Mucosa of stomach (tissue), 1 donor: ENCODE data around the gene OPRPN.

Experiments
- H3K27me3 ChIP-seq: one replicate; pipeline ENCODE4 v1.7.0; 2013; ENCODE audit warnings: mild to moderate bottlenecking, low read length; ENCODE audit not compliant: control insufficient read depth, insufficient read depth
- H3K36me3 ChIP-seq: one replicate; pipeline ENCODE4 v1.7.0; 2013; ENCODE audit warnings: low read length; ENCODE audit not compliant: control insufficient read depth, insufficient read depth
- H3K4me1 ChIP-seq: one replicate; pipeline ENCODE4 v1.7.0; 2013; ENCODE audit warnings: mild to moderate bottlenecking, low read length; ENCODE audit not compliant: control insufficient read depth, insufficient read depth
- H3K4me3 ChIP-seq: one replicate; pipeline ENCODE4 v1.7.0; 2013; ENCODE audit warnings: low read length
- H3K9ac ChIP-seq: one replicate; pipeline ENCODE4 v1.7.0; 2013; ENCODE audit warnings: mild to moderate bottlenecking, low read length, moderate library complexity
- H3K9me3 ChIP-seq: one replicate; pipeline ENCODE4 v1.7.0; 2013; ENCODE audit warnings: mild to moderate bottlenecking, low read length, moderate library complexity; ENCODE audit not compliant: control insufficient read depth
- donor health status: Pancreatic carcinoma.

OPRPN gene, protein sequence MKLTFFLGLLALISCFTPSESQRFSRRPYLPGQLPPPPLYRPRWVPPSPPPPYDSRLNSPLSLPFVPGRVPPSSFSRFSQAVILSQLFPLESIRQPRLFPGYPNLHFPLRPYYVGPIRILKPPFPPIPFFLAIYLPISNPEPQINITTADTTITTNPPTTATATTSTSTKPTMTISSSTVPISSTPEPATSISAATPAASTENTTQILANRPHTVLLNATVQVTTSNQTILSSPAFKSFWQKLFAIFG

DNA sequence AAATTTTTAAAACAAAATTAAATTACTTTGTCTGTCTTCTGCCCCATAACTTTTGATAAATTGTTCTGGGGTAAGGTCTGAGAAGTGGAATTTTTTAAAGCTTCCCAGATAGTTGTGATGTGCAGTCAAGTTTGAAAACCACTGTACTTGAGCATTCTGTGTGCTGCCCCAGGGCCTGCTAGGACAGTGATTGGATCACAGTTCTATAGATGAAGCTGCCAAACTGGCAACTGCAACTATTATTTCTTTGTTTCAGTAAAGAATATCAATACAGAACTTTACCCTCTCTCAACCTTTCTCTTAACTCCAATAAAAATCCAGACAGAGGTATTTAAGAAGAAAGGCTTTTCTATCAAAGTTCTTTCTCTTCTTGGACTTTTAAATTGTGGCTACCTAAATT is at the start of gene OPRPN:
Gene OPRPN, plus strand, starts transcription at position 361 of the 400 bp plus-strand sequence. CDS start 1,346 bp downstream, outside the sequence.
- Histone ChIP-seq H3K4me1 (no peaks in the 10 kb centered on the region), H3K9ac (no peak within 1 kb of the TSS), H3K9me3 (no peaks in the 10 kb centered on the region), H3K27me3 (no peaks in the 10 kb centered on the region), H3K4me3 (no peak within 1 kb of the TSS), H3K36me3 (no peaks in the 10 kb centered on the region)

DNA sequence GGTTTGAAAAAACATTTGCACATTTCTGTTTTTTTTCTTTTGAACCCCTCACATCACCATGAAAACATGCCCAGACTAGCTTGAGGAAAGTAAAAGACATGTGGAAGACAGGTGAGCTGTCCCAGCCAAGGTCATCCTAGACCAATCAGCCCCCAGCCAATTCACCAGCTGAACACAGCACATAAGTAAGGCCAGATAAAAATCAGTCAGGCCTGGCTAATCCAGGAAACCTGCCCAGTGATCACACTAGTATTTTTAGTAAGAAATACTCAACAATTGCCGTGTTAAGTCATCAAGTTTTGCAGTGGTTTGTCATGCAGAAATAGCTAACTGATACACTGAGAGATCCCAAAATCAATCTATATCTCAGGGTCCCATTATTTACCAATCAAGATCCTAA is 41.6 kb upstream of the OPRPN start:
- Histone ChIP-seq H3K4me3 (no peak overlapping the region), H3K9ac (no peak overlapping the region), H3K9me3 (no peaks in the 10 kb centered on the region), H3K4me1 (no peaks in the 10 kb centered on the region), H3K36me3 (no peaks in the 10 kb centered on the region), H3K27me3 (no peaks in the 10 kb centered on the region)

DNA sequence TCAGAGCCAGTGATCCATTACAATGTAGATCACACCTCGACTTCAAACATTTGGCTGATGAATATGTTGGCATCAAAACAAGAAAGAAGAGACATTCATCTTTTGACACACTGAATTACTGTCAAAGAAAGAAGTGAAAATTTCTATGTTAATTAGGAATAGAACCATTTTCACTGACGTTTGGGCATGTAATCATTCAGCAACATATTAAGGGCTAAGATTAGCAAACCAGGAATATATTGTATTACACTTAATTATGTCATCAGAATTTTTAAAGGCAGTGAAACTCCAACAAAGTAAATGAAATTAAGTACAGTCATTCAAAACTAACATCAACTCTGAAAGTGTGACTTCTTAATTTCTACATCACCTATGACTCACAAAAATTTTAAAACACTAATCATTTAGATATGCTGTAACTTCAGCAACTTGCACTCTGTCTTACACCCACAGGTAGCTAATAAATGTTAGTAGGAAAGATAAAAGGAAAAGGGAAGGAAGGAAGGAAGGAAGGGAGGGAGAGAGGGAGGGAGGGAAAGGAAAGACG is 38.6 kb upstream of the OPRPN start:
- Histone ChIP-seq H3K36me3 (no peaks in the 10 kb centered on the region), H3K9me3 (no peaks in the 10 kb centered on the region), H3K9ac (no peak overlapping the region), H3K27me3 (no peaks in the 10 kb centered on the region), H3K4me1 (no peaks in the 10 kb centered on the region), H3K4me3 (no peak overlapping the region)

DNA sequence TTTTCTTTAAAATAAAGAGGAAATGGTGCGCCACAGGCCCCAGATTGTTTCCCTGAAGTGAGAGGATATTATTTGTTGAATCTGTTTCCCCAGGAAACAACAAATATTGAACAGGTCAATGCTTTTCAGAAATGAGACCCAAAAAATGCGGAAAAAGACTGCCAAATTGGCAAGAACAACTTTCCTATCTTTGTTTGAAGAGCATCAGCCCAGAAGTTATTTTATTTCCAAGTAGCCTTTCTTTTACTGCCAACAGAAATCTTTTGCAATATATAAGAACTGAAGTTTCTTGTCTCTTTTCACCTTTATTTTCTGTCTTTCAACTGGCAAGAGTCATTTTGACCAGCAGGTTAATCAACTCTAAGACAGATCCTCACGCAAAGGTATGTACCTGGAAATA is 37.3 kb upstream of the OPRPN start, which contains the start of gene SMR3A:
Gene SMR3A, plus strand, starts transcription at position 301 of the 400 bp plus-strand sequence. CDS start 1,356 bp downstream, outside the sequence.
- Histone ChIP-seq H3K9ac (no peak within 1 kb of the TSS), H3K36me3 (no peaks in the 10 kb centered on the region), H3K27me3 (no peaks in the 10 kb centered on the region), H3K4me1 (no peaks in the 10 kb centered on the region), H3K9me3 (no peaks in the 10 kb centered on the region), H3K4me3 (no peak within 1 kb of the TSS)

DNA sequence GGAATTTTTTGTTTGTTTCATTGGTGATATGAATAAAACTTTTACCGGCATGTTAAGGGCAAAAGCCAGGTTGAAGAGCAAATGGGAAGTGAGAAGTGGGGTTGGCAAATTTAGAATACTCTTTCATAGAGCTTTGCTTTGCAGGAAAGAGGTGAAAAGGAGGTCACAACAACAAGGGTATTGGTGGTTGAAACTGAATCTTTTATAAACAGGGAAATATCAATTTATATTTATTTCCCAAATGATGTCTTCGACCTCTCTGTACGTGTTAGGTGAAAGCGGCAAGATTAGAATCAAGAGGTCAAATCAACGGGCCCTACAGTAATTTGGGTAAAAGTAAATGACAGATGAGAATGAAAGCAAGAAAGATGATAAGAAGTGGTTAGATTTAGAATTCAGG is 33.7 kb upstream of the OPRPN start:
- Histone ChIP-seq H3K36me3 (no peaks in the 10 kb centered on the region), H3K9me3 (no peaks in the 10 kb centered on the region), H3K9ac (no peak overlapping the region), H3K27me3 (no peaks in the 10 kb centered on the region), H3K4me1 (no peaks in the 10 kb centered on the region), H3K4me3 (no peak overlapping the region)

DNA sequence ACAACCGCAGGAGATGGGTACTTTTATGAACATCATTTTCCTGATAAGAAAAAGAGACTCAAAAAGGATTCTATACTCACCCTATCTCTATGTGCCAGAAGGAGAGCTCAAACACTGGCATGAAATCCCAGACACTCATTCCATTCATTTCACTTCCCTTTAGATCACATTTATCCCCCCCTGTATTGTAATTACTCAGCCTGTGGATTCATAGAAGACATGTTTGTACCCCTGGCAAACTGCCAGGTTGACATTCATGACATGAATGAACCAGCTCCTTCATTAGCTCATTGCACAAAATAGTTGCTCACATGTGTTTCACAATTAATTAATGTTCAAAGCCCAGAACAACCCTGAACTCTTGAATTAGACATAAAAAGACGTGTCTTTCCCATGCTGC is 32.3 kb upstream of the OPRPN start:
- H3K9ac ChIP-seq = no peak overlapping the region
- no peaks in the 10 kb centered on the region for H3K27me3 ChIP-seq
- no peaks in the 10 kb centered on the region for H3K36me3 ChIP-seq
- no peaks in the 10 kb centered on the region for H3K4me1 ChIP-seq
- no peaks in the 10 kb centered on the region for H3K9me3 ChIP-seq
- H3K4me3 ChIP-seq = no peak overlapping the region

DNA sequence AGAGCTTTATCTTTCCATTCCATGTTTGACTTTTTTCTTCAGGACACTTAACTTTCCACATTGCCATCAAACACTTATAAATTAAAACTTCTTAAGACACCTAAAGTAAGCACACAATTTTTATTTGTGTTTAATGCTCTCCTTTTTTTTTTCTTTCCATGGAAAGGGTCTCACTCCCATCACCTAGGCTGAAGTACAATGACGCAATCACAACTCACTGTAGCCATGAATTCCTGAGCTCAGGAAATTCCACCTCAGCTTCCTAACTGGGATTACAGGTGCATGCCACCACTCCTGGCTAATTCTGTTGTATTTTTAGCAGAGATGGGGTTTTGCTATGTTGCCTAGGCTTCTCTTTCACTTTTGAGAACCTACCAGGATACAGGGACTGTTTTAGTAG is 29.9 kb upstream of the OPRPN start:
- H3K27me3 ChIP-seq = no peaks in the 10 kb centered on the region
- no peak overlapping the region for H3K9ac ChIP-seq
- H3K4me3 ChIP-seq = no peak overlapping the region
- H3K4me1 ChIP-seq = no peaks in the 10 kb centered on the region
- H3K36me3 ChIP-seq = no peaks in the 10 kb centered on the region
- H3K9me3 ChIP-seq = no peaks in the 10 kb centered on the region

DNA sequence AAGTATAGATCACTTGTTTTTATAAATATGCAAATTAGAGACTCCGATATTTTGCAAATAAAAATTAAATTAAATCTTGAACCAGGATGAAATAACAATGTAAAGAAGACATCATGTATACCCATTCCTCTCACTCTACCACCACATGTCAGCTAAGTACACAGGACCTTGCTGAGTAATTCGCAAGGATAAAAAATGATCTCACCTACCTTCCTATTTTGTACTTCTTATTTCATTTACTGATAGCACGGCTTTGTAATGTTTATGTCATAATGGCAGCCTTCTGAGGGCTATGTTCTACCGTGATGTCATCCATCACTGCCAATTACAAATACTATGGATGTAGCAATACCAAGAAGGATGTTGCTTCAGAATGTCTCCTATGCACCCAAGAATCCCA is 25.8 kb upstream of the OPRPN start:
- H3K4me1 ChIP-seq = no peaks in the 10 kb centered on the region
- no peak overlapping the region for H3K9ac ChIP-seq
- no peaks in the 10 kb centered on the region for H3K27me3 ChIP-seq
- H3K4me3 ChIP-seq = no peak overlapping the region
- H3K9me3 ChIP-seq = no peaks in the 10 kb centered on the region
- no peaks in the 10 kb centered on the region for H3K36me3 ChIP-seq

DNA sequence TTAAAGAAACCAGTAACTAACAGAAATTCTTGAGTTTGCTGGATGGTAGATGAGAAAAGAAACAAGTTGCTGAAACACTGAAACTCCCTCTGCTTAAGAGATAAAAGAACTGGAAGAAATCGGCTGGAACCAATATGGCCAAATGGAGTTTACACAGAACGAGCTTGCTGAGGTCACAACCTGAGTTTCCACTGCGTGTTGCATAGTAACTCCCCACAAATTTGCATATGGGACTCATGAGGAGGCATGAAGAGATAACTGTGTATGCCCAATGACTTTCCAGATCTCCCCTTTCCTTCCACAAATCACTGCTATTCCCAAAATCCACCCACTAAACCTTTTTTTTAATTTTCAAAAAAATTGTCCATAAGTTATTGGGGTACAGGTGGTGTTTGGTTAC is 25.0 kb upstream of the OPRPN start:
- Histone ChIP-seq H3K9ac (no peak overlapping the region), H3K9me3 (no peaks in the 10 kb centered on the region), H3K27me3 (no peaks in the 10 kb centered on the region), H3K36me3 (no peaks in the 10 kb centered on the region), H3K4me1 (no peaks in the 10 kb centered on the region), H3K4me3 (no peak overlapping the region)

DNA sequence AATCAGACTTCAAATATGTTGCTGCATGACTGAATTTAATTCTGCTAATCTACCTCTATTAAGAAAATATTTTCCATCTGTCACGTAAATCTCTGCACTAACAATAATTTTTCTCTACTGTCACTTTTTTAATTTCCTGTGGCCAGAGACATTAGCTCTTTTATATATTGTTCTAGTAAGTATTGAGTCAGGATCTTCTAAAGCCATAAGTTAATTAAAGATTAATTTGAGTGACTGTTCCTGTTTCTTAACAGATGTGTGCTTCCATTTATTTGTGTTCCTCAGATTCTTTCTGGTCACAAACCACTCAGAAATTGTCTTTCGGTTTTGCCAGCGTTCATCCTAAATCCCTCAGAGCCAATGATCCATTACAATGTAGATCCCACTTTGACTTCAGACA is 17.2 kb upstream of the OPRPN start:
- no peak overlapping the region for H3K4me3 ChIP-seq
- no peaks in the 10 kb centered on the region for H3K36me3 ChIP-seq
- H3K4me1 ChIP-seq = no peaks in the 10 kb centered on the region
- no peaks in the 10 kb centered on the region for H3K9me3 ChIP-seq
- no peak overlapping the region for H3K9ac ChIP-seq
- H3K27me3 ChIP-seq = no peaks in the 10 kb centered on the region

DNA sequence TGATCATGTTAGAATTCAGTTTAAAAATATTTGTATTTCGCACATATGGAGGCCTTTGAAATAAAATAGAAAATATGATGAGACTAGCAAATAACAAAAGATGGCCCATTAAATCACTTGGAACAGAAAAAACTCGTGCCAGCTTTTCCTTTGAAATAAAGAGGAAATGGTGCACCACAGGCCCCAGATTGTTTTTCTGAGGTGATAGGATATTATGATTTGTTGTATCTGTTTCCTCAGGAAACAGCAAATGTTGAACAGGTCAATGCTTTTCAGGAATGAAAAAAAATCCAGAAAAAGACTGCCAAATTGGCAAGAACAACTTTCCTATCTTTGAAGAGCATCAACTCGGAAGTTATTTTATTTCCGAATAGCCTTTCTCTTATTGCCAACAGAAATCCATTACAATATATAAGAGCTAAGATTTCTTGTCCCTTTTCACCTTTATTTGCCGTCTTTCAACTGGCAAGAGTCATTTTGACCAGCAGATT is 15.0 kb upstream of the OPRPN start, which contains the start of gene SMR3B:
Gene SMR3B, plus strand, starts transcription at position 441 of the 491 bp plus-strand sequence. CDS start 1,380 bp downstream, outside the sequence.
- no peaks in the 10 kb centered on the region for H3K36me3 ChIP-seq
- no peaks in the 10 kb centered on the region for H3K4me1 ChIP-seq
- no peaks in the 10 kb centered on the region for H3K9me3 ChIP-seq
- no peak within 1 kb of the TSS for H3K4me3 ChIP-seq
- H3K9ac ChIP-seq = no peak within 1 kb of the TSS
- no peaks in the 10 kb centered on the region for H3K27me3 ChIP-seq

DNA sequence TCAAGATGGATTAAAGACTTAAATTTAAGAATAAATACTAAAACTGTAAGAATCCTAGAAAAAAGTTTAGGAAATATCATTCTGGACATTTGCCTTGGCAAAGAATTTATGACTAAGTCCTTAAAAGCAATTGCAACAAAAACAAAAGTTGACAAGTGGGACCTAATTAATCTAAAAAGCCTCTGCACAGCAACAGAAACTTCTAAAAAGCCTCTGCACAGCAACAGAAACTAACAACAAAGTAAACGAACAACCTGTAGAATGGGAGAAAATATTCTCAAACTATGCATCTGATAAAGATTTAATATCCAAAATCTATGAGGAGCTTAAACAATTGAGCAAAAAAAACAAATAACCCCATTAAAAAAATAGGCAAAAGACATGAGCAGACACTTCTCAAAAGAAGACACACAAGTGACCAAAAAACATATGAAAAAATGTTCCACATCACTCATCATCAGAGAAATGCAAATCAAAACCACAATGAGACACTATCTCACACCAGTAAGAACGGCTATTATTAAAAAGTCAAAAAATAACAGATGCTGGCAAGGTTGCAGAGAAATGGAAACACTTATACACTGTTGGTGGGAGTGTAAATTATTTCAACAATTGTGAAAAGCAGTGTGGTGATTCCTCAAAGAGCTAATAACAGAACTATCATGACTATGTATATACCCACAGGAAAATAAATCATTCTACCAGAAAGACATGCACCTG is 5.5 kb upstream of the OPRPN start:
- no peaks in the 10 kb centered on the region for H3K4me1 ChIP-seq
- no peak overlapping the region for H3K9ac ChIP-seq
- H3K36me3 ChIP-seq = no peaks in the 10 kb centered on the region
- no peaks in the 10 kb centered on the region for H3K27me3 ChIP-seq
- no peak overlapping the region for H3K4me3 ChIP-seq
- no peaks in the 10 kb centered on the region for H3K9me3 ChIP-seq
